ENCODE measurements around the gene CAP2. TPM values are rescaled to one million over a fixed set of nuclear protein-coding genes. Genes with fewer than 3 reads are reported as not detected.

CAP2 gene
- total RNA-seq, 2 donors from 2014 or later = 2.3 to 5.7 TPM

DNA sequence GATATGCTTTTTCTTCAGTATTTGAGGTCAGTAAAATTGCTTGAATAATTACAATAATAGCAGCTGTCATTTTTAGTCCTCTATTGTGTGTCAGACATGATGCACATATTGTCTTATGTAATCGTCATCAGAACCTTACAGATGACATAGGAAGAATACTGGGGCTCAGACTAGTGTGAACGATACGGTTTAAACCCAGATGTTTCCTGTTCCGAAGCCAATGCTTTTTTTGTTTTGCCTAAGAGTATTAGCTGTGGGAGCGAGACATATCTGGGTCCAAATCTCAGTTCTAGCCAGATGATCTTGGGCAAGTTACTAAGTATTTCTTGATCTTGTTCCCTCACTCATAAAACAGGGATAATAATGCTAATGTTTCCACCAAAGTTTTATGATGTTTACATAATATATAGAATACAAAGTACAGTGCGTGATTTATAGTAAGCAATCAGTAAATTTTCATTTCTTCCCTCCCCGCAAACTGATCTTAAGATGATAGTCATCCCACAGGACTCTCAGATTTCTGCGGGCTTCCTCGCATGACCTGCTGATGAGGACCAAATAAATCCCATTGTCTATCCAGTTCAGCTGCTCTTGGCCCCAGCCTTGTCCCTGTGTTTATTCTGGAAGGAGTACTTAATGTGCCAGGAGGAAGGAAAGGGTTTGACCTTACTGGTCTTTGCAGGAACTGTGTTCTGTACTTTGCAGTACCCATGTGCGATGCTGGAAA lies 98.2 kb downstream of the CAP2 start:
- no peak for DNase-seq
- Histone ChIP-seq H3K9me3 (no peaks in the 10 kb centered on the region), H3K27me3 (no peaks in the 10 kb centered on the region), H3K36me3 (replicated peaks in 1 of 2; ENCODE audit: insufficient read depth in 1 of 2, low read depth in 2 of 2) (no peaks in the 10 kb centered on the region), H3K4me1 (no peaks in the 10 kb centered on the region), H3K27ac (no peak overlapping the region), H3K4me3 (no peak overlapping the region)
- ATAC-seq = no peak
- intact Hi-C loops (cut with DNase I) = no loop called here
- 74 to 86% methylated on average over 10 of the region's 10 CpGs for WGBS, 2 donors
- TF ChIP-seq, protein P1, sequence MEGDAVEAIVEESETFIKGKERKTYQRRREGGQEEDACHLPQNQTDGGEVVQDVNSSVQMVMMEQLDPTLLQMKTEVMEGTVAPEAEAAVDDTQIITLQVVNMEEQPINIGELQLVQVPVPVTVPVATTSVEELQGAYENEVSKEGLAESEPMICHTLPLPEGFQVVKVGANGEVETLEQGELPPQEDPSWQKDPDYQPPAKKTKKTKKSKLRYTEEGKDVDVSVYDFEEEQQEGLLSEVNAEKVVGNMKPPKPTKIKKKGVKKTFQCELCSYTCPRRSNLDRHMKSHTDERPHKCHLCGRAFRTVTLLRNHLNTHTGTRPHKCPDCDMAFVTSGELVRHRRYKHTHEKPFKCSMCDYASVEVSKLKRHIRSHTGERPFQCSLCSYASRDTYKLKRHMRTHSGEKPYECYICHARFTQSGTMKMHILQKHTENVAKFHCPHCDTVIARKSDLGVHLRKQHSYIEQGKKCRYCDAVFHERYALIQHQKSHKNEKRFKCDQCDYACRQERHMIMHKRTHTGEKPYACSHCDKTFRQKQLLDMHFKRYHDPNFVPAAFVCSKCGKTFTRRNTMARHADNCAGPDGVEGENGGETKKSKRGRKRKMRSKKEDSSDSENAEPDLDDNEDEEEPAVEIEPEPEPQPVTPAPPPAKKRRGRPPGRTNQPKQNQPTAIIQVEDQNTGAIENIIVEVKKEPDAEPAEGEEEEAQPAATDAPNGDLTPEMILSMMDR (IDR thresholded peaks at IDR 0.05) = no peak
- no peak for TF ChIP-seq POLR2A (IDR thresholded peaks at IDR 0.05)

DNA sequence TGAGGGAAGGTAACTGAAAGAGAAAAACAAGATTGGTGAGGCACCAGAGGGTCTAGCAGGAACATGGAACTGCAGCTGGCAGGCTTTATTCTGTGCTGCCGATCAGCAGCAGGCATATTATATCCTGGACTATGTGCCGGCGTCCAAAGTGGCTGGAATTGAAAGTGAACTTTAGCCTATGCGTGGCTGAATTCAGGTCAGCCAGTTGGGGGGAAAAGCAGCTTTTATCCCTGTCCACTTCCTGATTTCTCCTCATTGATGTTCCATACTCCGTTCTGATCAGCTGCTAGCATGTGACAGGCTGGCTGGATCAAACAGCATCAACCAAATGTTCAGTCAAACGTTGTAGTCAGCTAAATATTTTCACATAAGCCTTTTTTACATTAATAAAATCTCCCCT lies 99.0 kb downstream of the CAP2 start:
- Histone ChIP-seq H3K27ac (no peak overlapping the region), H3K4me3 (no peak overlapping the region), H3K36me3 (replicated peaks in 1 of 2; ENCODE audit: insufficient read depth in 1 of 2, low read depth in 2 of 2) (no peaks in the 10 kb centered on the region), H3K27me3 (no peaks in the 10 kb centered on the region), H3K4me1 (no peaks in the 10 kb centered on the region), H3K9me3 (no peaks in the 10 kb centered on the region)
- WGBS, 2 donors = 68 to 76% methylated on average over 6 of the region's 6 CpGs
- intact Hi-C loops (cut with DNase I) = no loop called here
- no peak for ATAC-seq
- DNase-seq = no peak
- TF ChIP-seq, protein P1 (IDR thresholded peaks at IDR 0.05) = no peak
- no peak for TF ChIP-seq POLR2A (IDR thresholded peaks at IDR 0.05)

DNA sequence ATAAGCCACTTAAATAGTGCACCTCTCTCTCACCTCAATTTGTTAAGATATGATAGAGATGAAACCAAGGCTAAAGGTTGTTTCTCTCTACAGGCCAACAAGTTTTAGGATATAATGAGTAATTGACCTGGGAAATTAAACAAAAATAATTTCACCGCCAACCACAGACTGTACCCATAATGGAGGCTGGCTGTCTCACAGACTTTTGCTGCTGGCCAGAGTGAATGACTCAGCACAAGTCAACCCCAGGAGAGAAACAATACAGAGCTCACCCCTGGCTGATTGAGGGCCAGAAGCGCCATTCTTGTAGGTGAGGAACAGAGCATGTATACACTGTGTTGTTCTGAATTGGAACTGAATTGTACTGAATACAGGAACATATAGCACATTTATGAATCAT lies 99.9 kb downstream of the CAP2 start:
- ATAC-seq (no peak), DNase-seq (no peak)
- WGBS, 2 donors = 97% methylated on average over 2 of the region's 2 CpGs
- no peak for TF ChIP-seq POLR2A (IDR thresholded peaks at IDR 0.05)
- TF ChIP-seq, protein P1 (IDR thresholded peaks at IDR 0.05) = no peak
- H3K27ac ChIP-seq = no peak overlapping the region
- no peaks in the 10 kb centered on the region for H3K36me3 ChIP-seq (replicated peaks in 1 of 2; ENCODE audit: insufficient read depth in 1 of 2, low read depth in 2 of 2)
- no peak overlapping the region for H3K4me3 ChIP-seq
- no peaks in the 10 kb centered on the region for H3K4me1 ChIP-seq
- intact Hi-C loops (cut with DNase I) = no loop called here
- no peaks in the 10 kb centered on the region for H3K9me3 ChIP-seq
- no peaks in the 10 kb centered on the region for H3K27me3 ChIP-seq

DNA sequence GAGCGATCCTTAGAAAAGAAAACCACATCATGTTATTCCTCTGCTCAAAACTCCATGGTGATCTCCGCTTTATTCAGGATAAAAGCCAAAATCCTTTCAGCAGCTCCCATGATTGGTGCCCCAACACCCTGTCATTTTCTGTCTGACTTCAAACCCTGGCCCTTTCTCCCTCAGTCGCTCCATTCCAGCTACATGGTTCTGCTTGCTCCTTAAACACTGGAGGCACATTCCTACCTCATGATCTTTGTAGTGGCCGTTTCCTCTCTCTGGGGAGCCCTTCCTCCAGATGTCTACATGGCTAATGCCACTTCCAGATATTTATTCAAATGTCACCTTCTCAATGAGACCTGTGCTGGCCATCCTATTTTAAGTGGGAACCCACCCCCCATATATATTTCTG lies 100.8 kb downstream of the CAP2 start:
- ATAC-seq (no peak), DNase-seq (no peak)
- Histone ChIP-seq H3K27ac (no peak overlapping the region), H3K4me1 (no peaks in the 10 kb centered on the region), H3K27me3 (no peaks in the 10 kb centered on the region), H3K4me3 (no peak overlapping the region), H3K36me3 (replicated peaks in 1 of 2; ENCODE audit: insufficient read depth in 1 of 2, low read depth in 2 of 2) (no peaks in the 10 kb centered on the region), H3K9me3 (no peaks in the 10 kb centered on the region)
- intact Hi-C loops (cut with DNase I) = no loop called here
- WGBS, 2 donors = 93 to 96% methylated on average over 4 of the region's 4 CpGs
- no peak for TF ChIP-seq POLR2A (IDR thresholded peaks at IDR 0.05)
- TF ChIP-seq, protein P1 (IDR thresholded peaks at IDR 0.05) = no peak

DNA sequence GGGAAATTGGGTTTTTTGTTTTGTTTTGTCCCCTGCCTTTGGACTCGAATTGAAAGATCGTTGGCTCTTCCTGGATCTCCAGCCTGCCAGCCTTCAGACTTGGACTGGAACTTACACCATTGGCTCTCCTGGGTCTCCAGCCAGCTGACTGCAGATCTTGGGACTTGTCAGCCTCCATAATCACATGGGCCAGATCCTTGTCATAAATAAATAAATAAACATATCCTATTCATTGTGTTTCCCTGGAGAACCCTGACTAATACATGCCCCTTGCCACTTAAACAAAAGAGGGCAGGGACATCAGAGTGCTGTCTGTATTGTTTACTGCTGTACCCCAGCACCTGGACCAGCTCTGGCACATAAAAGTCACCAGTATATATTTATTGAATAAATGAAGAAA lies 101.5 kb downstream of the CAP2 start:
- no peaks in the 10 kb centered on the region for H3K27me3 ChIP-seq
- H3K36me3 ChIP-seq (replicated peaks in 1 of 2; ENCODE audit: insufficient read depth in 1 of 2, low read depth in 2 of 2) = no peaks in the 10 kb centered on the region
- intact Hi-C loops (cut with DNase I) = no loop called here
- no peak for DNase-seq
- no peaks in the 10 kb centered on the region for H3K9me3 ChIP-seq
- no peaks in the 10 kb centered on the region for H3K4me1 ChIP-seq
- no peak overlapping the region for H3K4me3 ChIP-seq
- WGBS, 2 donors = 92 to 100% methylated on average over 2 of the region's 2 CpGs
- TF ChIP-seq, protein P1 (IDR thresholded peaks at IDR 0.05) = no peak
- TF ChIP-seq POLR2A (IDR thresholded peaks at IDR 0.05) = no peak
- H3K27ac ChIP-seq = no peak overlapping the region
- ATAC-seq = no peak

Measured in body of pancreas (tissue), 4 donors.